ENCODE measurements around the gene INCA1.

DNA sequence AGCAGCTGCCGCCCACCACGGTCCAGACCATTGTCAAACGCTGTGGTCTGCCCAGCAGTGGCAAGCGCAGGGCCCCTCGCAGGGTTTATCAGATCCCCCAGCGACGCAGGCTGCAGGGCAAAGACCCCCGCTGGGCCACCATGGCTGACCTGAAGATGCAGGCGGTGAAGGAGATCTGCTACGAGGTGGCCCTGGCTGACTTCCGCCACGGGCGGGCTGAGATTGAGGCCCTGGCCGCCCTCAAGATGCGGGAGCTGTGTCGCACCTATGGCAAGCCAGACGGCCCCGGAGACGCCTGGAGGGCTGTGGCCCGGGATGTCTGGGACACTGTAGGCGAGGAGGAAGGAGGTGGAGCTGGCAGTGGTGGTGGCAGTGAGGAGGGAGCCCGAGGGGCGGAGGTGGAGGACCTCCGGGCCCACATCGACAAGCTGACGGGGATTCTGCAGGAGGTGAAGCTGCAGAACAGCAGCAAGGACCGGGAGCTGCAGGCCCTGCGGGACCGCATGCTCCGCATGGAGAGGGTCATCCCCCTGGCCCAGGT is 24.9 kb upstream of the INCA1 start:
- TF ChIP-seq POLR2A (IDR thresholded peaks at IDR 0.05; ENCODE audit: low read depth, low read length) (no peak), POLR2AphosphoS5 (IDR thresholded peaks at IDR 0.05; ENCODE audit: low read depth, low read length) (no peak), TAF1 (IDR thresholded peaks at IDR 0.05; ENCODE audit: low read depth, low read length) (no peak)

Measured in GM12891 (cell line).